OCI-LY3 (cell line): ENCODE data around the gene ADAMTS6.

Experiments
- EZH2phosphoT487 ChIP-seq: fragments of 200-600 bp; shearing (Covaris generic); IDR thresholded peaks from 2 replicates; pipeline ENCODE4 v1.6.1; 2018; ENCODE audit warnings: antibody characterized with exemption, mixed run types, low read depth
- TF ChIP-seq, protein P1 (sequence below): fragments of 200-600, 300-600 bp; sonication (generic); IDR thresholded peaks from 2 replicates; pipeline ENCODE4 v1.5.1; 2014; ENCODE audit warnings: antibody characterized with exemption, low read length, low read depth

DNA sequence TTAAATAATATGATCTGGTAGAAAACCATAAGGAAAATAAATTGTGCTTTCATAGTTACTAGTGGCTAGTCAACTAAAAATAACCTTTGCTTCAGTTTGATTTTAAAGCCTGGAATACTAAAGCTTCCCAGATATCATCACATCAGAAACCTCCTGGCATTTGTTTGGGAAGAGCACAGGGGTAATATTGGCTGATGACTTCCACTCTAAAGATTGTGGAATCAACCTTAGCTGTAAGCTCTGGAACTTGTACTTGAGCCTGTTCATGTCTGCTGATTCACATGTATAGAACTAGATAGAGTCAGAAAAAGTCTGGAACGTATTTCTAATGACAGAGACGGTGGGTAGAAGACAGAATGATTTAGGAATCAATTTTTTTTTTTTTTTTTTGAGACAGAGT, 367.9 kb downstream of the ADAMTS6 start:
- TF ChIP-seq, protein P1, sequence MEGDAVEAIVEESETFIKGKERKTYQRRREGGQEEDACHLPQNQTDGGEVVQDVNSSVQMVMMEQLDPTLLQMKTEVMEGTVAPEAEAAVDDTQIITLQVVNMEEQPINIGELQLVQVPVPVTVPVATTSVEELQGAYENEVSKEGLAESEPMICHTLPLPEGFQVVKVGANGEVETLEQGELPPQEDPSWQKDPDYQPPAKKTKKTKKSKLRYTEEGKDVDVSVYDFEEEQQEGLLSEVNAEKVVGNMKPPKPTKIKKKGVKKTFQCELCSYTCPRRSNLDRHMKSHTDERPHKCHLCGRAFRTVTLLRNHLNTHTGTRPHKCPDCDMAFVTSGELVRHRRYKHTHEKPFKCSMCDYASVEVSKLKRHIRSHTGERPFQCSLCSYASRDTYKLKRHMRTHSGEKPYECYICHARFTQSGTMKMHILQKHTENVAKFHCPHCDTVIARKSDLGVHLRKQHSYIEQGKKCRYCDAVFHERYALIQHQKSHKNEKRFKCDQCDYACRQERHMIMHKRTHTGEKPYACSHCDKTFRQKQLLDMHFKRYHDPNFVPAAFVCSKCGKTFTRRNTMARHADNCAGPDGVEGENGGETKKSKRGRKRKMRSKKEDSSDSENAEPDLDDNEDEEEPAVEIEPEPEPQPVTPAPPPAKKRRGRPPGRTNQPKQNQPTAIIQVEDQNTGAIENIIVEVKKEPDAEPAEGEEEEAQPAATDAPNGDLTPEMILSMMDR: no peak
- TF ChIP-seq EZH2phosphoT487: no peak
